Activated CD4-positive, alpha-beta T cell treated with anti-CD3 and anti-CD28 coated beads, Interleukin-2, amount 50 U/mL, for 48 hours (primary cell): ENCODE data around the gene EXOC4.

Experiments
- DNase-seq, 2 experiments: peaks; one replicate each; pipeline ENCODE4 v3.0.0-alpha.2; 2020

EXOC4 gene

GRCh38 chr7:134016223-134016941, 763.5 kb downstream of the EXOC4 start:
- DNase-seq: peak in 1 of 2 experiments; percentile 6

- no peak for DNase-seq
Observed at GRCh38 chr7:134016942-134017303, 764.0 kb downstream of the EXOC4 start.

- DNase-seq: no peak
Observed at GRCh38 chr7:134018306-134018705, 765.4 kb downstream of the EXOC4 start.

- no peak for DNase-seq
Observed at GRCh38 chr7:134019251-134019650, 766.4 kb downstream of the EXOC4 start.

- no peak for DNase-seq
Observed at GRCh38 chr7:134021836-134022235, 769.0 kb downstream of the EXOC4 start.

- DNase-seq: no peak
Observed at GRCh38 chr7:134022286-134022911, 769.5 kb downstream of the EXOC4 start.

GRCh38 chr7:134024739-134025138, 771.9 kb downstream of the EXOC4 start:
- no peak for DNase-seq

- DNase-seq: no peak
Observed at GRCh38 chr7:134028853-134029252, 776.0 kb downstream of the EXOC4 start.

- DNase-seq: no peak
Observed at GRCh38 chr7:134029743-134030142, 776.9 kb downstream of the EXOC4 start.

GRCh38 chr7:134030460-134030865, 777.6 kb downstream of the EXOC4 start:
- DNase-seq: no peak

- no peak for DNase-seq
Observed at GRCh38 chr7:134031835-134032617, 779.1 kb downstream of the EXOC4 start.

- DNase-seq: no peak
Observed at GRCh38 chr7:134034652-134035051, 781.8 kb downstream of the EXOC4 start.

- DNase-seq: no peak
Observed at GRCh38 chr7:134037991-134038390, 785.1 kb downstream of the EXOC4 start.

GRCh38 chr7:134040988-134041387, 788.1 kb downstream of the EXOC4 start:
- DNase-seq: no peak

GRCh38 chr7:134041477-134041876, 788.6 kb downstream of the EXOC4 start:
- no peak for DNase-seq

GRCh38 chr7:134042307-134042706, 789.4 kb downstream of the EXOC4 start:
- no peak for DNase-seq

GRCh38 chr7:134044682-134045081, 791.8 kb downstream of the EXOC4 start:
- no peak for DNase-seq

- DNase-seq: no peak
Observed at GRCh38 chr7:134045716-134046115, 792.8 kb downstream of the EXOC4 start.

GRCh38 chr7:134046594-134047128, 793.8 kb downstream of the EXOC4 start:
- no peak for DNase-seq

GRCh38 chr7:134047675-134048074, 794.8 kb downstream of the EXOC4 start:
- DNase-seq: no peak

- no peak for DNase-seq
Observed at GRCh38 chr7:134048166-134048565, 795.3 kb downstream of the EXOC4 start.

- DNase-seq: no peak
Observed at GRCh38 chr7:134051020-134051419, 798.1 kb downstream of the EXOC4 start.

- DNase-seq: no peak
Observed at GRCh38 chr7:134056816-134057215, 803.9 kb downstream of the EXOC4 start.

GRCh38 chr7:134058521-134058920, 805.6 kb downstream of the EXOC4 start:
- DNase-seq: no peak
